PC-9 (cell line): ENCODE results near the gene NUDT10. TPM values are rescaled to one million over a fixed set of nuclear protein-coding genes. Genes with fewer than 3 reads are reported as not detected.

Experiments used
- BruUV-seq: library from RNA; stranded (reverse); fragments of 400-500 nt; replicated peaks from 2 replicates; lab custom pipeline; 2021; lab: Mats Ljungman, UMichigan
- CTCF ChIA-PET: fragments of 300-600 bp; sonication (Branson Sonifier 250); formaldehyde crosslinking; loops from one replicate; lab custom pipeline; 2022; ENCODE audit warnings: antibody characterized with exemption; lab: Charles Lee
- POLR2A ChIA-PET: fragments of 300-600 bp; sonication (Branson Sonifier 250); formaldehyde crosslinking; loops from one replicate; lab custom pipeline; 2022; ENCODE audit warnings: antibody characterized with exemption; ENCODE audit not compliant: unreplicated experiment; lab: Charles Lee
- DNase-seq, 2 experiments: peaks; one replicate each; pipeline versions ENCODE4 v3.0.0 to v3.0.0-alpha.2; 2015 to 2022; ENCODE audit warnings: mixed read lengths in 1 of 2
- H2AFZ ChIP-seq: fragments of 200-600 bp; sonication (generic); 2 replicates; pipeline ENCODE4 v1.8.1; 2017; ENCODE audit warnings: antibody characterized with exemption
- H3F3A ChIP-seq: fragments of 200-600 bp; sonication (generic); 2 replicates; pipeline ENCODE4 v1.8.1; 2017; ENCODE audit warnings: antibody characterized with exemption, mild to moderate bottlenecking, low read depth; ENCODE audit not compliant: insufficient read depth
- H3K27ac ChIP-seq: fragments of 200-600 bp; sonication (generic); 2 replicates; pipeline ENCODE4 v1.6.1; 2016; ENCODE audit warnings: mixed run types
- H3K27me3 ChIP-seq: fragments of 200-600 bp; sonication (generic); 2 replicates; pipeline ENCODE4 v1.6.1; 2016; ENCODE audit warnings: low read depth, mixed run types; ENCODE audit not compliant: insufficient read depth
- H3K36me3 ChIP-seq: fragments of 200-600 bp; sonication (generic); 2 replicates; pipeline ENCODE4 v1.6.1; 2016; ENCODE audit warnings: low read depth, mixed run types
- H3K4me1 ChIP-seq: fragments of 200-600 bp; sonication (generic); replicated peaks from 2 replicates; pipeline ENCODE4 v1.6.1; 2016; ENCODE audit warnings: mixed run types; ENCODE audit not compliant: insufficient read depth
- H3K4me2 ChIP-seq: fragments of 200-600 bp; sonication (generic); 2 replicates; pipeline ENCODE4 v1.6.1; 2017; ENCODE audit warnings: mixed run types
- H3K4me3 ChIP-seq: fragments of 200-600 bp; sonication (generic); 2 replicates; pipeline ENCODE4 v1.6.1; 2016; ENCODE audit warnings: mixed run types
- H3K79me2 ChIP-seq: fragments of 200-600 bp; sonication (generic); 2 replicates; pipeline ENCODE4 v1.6.1; 2017; ENCODE audit warnings: low read depth, mixed run types
- H3K9me2 ChIP-seq: fragments of 200-600 bp; sonication (generic); 2 replicates; pipeline ENCODE4 v1.8.1; 2017; ENCODE audit warnings: mild to moderate bottlenecking; ENCODE audit not compliant: insufficient read depth
- H3K9me3 ChIP-seq: fragments of 200-600 bp; sonication (generic); 2 replicates; pipeline ENCODE4 v1.8.1; 2016; ENCODE audit warnings: low read depth; ENCODE audit not compliant: insufficient read depth
- H4K20me1 ChIP-seq: fragments of 200-600 bp; sonication (generic); 2 replicates; pipeline ENCODE4 v1.8.1; 2017; ENCODE audit not compliant: insufficient read depth
- EZH2 ChIP-seq: fragments of 200-600 bp; sonication (generic); IDR thresholded peaks from 2 replicates; pipeline ENCODE4 v1.8.0; 2017; ENCODE audit warnings: antibody characterized with exemption, low read depth
- intact Hi-C: fragments of 100-400 bp; cut with micrococcal nuclease; formaldehyde crosslinking; loops from one replicate; pipeline ENCODE4 v1.10.0; 2022; ENCODE audit not compliant: unreplicated experiment
- total RNA-seq: library from RNA; stranded (reverse); gene quantifications from 2 replicates; pipeline ENCODE4 v1.2.3, GENCODE V29; 2021
- TF ChIP-seq, protein P1 (sequence below): fragments of 200-600 bp; sonication (generic); conservative IDR thresholded peaks from 2 replicates; pipeline ENCODE4 v1.6.1; 2017; ENCODE audit warnings: mixed run types, antibody characterized with exemption, mild to moderate bottlenecking, moderate library complexity

The NUDT10 gene
- total RNA-seq, 1 experiment from 2014 or later: not detected

DNA sequence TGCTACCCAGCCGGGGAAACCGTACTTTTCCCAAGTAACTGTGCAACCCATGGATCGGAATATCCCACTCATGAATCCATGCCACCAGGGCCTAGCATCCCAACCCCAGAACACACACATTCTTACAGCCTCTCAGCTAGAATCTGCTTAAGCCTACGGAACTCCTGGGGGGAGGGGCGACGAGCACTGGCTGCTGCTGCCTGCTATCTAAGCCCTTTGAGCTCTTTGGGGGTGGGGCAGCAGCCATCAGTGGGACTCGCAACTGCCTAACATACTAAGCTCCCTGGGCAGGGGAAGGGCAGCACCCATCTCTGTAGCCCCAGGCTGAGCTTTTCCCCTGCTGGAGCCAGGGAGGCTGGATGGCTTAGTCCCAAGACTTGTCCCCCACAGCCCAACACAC is 28.6 kb downstream of the NUDT10 start:
- H3K9me3 ChIP-seq: no peaks in the 10 kb centered on the region
- no peaks in the 10 kb centered on the region for H3K9me2 ChIP-seq
- DNase-seq: no peak
- H3K27ac ChIP-seq: no peak overlapping the region
- POLR2A ChIA-PET: no interaction called here
- H3K4me2 ChIP-seq: no peak overlapping the region
- BruUV-seq: no TSS peak
- CTCF ChIA-PET: no interaction called here
- H3K4me3 ChIP-seq: no peak overlapping the region
- H4K20me1 ChIP-seq: no peaks in the 10 kb centered on the region
- H3K27me3 ChIP-seq: no peaks in the 10 kb centered on the region
- H3K36me3 ChIP-seq: no peaks in the 10 kb centered on the region
- no peaks in the 10 kb centered on the region for H3F3A ChIP-seq
- H2AFZ ChIP-seq: no peak overlapping the region
- intact Hi-C loops: no loop called here
- no peaks in the 10 kb centered on the region for H3K4me1 ChIP-seq
- no peaks in the 10 kb centered on the region for H3K79me2 ChIP-seq
- TF ChIP-seq, protein P1, sequence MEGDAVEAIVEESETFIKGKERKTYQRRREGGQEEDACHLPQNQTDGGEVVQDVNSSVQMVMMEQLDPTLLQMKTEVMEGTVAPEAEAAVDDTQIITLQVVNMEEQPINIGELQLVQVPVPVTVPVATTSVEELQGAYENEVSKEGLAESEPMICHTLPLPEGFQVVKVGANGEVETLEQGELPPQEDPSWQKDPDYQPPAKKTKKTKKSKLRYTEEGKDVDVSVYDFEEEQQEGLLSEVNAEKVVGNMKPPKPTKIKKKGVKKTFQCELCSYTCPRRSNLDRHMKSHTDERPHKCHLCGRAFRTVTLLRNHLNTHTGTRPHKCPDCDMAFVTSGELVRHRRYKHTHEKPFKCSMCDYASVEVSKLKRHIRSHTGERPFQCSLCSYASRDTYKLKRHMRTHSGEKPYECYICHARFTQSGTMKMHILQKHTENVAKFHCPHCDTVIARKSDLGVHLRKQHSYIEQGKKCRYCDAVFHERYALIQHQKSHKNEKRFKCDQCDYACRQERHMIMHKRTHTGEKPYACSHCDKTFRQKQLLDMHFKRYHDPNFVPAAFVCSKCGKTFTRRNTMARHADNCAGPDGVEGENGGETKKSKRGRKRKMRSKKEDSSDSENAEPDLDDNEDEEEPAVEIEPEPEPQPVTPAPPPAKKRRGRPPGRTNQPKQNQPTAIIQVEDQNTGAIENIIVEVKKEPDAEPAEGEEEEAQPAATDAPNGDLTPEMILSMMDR: no peak

DNA sequence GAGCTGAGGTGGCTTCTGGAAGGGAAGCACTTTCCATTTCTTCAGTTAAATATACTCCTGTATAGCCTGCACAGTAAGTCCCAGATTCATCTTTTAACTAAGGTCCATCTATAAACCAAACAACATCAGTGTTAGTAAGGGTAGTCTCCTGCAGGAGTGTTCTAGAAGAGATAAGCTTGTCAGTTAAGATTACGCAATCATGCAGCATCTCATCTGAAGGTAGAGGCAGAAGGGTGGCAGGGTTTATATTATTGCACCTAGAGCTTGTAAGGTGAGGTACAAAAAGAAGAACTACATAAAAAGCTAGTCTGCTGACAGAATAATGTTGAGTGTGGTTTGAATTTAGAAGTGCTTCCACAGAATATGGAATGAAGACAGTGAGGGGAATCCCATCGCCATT is 44.0 kb downstream of the NUDT10 start:
- POLR2A ChIA-PET: no interaction called here
- Histone ChIP-seq H3K9me2 (no peaks in the 10 kb centered on the region), H3K27ac (no peak overlapping the region), H3K9me3 (no peaks in the 10 kb centered on the region), H3K4me2 (no peak overlapping the region), H3K27me3 (no peaks in the 10 kb centered on the region), H4K20me1 (no peaks in the 10 kb centered on the region), H3K4me1 (no peaks in the 10 kb centered on the region), H3K4me3 (no peak overlapping the region), H3K79me2 (no peaks in the 10 kb centered on the region), H2AFZ (no peak overlapping the region), H3F3A (no peaks in the 10 kb centered on the region), H3K36me3 (no peaks in the 10 kb centered on the region)
- BruUV-seq: no TSS peak
- no peak for TF ChIP-seq EZH2
- TF ChIP-seq, protein P1: no peak
- intact Hi-C loops: no loop called here
- DNase-seq: no peak
- CTCF ChIA-PET: no interaction called here

Other genes with a start within 250 kb of the NUDT10 start
- gene NUDT11, start 163.8 kb downstream of the NUDT10 start, total RNA-seq: not detected in 2 replicates